ENCODE results near the gene RFX4. TPM values are rescaled to one million over a fixed set of nuclear protein-coding genes. Genes with fewer than 3 reads are reported as not detected.

The RFX4 gene
- total RNA-seq, 2 experiments from 2014 or later = not detected

DNA sequence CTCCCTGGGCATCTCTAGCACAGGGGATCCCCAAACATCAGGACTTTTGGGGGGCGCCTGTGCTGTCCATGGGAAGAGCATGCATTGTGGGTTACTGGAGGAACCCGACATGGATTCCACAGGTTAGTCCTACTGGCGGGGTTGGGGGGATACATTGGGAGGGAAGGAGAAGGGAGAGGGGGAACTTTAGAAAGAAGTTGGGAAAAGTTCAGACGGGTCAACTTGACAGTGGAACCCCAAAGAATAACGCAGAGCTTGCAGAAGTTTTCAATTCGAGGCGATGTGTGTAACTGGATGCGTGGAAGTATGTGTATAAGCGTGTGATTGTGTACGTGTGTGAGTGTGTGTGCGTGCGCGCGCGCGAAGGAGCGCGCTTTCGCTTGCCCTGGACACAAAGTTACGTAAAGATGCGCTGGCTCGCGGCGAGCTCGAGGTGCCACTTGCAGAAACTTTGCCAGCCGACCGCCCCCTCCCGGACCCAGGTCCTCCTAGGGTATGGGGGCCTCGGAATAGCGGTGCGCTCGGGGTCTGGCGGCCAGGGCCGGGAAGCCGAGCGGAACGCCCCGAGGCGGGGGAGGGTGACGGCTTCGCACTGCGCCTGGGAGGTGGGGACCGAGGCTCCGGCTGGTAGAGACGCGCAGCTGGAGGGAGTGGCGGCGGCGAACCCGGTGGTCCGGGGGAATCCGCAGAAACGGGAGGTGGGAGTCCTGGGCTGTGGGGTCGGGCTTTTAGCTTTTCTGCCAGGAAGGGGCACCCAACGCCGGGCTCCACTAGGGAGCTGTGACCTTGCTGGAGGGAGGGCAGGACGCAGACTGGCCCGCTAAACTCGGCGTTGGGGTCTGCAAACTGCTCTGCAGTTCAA, 669 bp downstream of the RFX4 start:
- CTCF ChIA-PET = interaction anchor here (1.4 kb wide), 1 partner anchor 258 kb away, joined by 3 read pairs; no protein-coding TSS in a partner anchor
- peaks cover 83% of the 10 kb centered on the region for H3K27me3 Mint-ChIP-seq (ENCODE audit: low read depth)
- no peaks in the 10 kb centered on the region for H3K36me3 Mint-ChIP-seq (ENCODE audit: low read depth)
- H3K9me3 Mint-ChIP-seq = no peaks in the 10 kb centered on the region
- H3K4me1 Mint-ChIP-seq (ENCODE audit: low read depth) = peaks cover 36% of the 10 kb centered on the region
- peak overlapping the region; percentile 33 for H3K4me3 Mint-ChIP-seq
- intact Hi-C loops (cut with micrococcal nuclease) = loop anchor here (10.0 kb wide), 1 partner anchor 331 kb away; no protein-coding TSS in a partner anchor
- no peak for DNase-seq
- peak overlapping the region; percentile 46 for H3K27ac Mint-ChIP-seq

DNA sequence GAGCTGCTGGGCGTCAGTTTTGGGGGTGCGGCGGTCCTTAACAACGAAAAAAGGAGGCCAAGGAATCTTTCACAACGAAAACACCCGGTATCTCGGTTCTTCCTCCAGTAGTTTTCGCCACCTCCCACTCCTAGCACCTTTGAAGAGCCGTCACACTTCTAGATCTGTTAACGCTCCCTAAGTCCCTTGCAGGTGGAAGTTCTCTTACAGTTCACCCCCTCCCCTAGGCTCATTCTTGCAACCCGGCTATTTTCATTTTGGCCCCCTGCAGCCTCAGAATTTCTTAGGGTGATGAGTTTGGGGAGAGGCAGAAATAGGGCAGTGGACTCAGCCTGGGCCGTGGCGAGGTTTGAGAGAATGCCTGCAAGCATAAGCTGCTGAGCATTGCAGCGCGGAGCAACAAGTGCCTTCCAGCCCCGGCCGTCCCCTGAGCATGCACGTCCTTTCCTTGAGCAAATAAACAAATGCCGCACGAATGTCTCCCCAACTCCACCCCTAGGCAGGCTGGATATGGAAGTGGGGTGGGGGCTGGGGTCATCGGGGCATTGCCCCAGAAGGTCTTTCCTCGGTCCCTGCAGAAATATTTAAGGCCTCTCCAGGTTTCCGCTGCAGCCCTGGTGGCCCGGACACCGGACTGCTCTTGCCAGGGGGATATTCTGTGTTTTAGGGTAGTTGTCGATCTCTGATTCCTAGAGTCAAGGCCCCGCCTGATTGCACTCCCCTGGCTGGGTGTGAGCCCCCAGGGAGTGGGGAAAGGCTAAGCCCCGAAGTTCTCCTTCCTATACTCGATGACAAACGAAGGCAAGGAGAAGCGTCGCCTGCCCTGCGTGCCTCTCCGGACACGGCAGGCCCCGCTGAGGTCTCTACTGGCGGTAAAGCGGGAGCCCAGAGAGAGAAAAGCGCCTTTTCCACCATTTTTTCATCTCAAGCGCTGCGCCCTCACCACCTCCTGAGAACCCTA, 1.6 kb downstream of the RFX4 start:
- CTCF ChIA-PET = interaction anchor here (1.4 kb wide), 1 partner anchor 257 kb away, joined by 3 read pairs; no protein-coding TSS in a partner anchor
- Mint-ChIP-seq H3K4me3 (peak overlapping the region; percentile 33), H3K4me1 (ENCODE audit: low read depth) (peaks cover 36% of the 10 kb centered on the region), H3K9me3 (no peaks in the 10 kb centered on the region), H3K27ac (peak overlapping the region; percentile 46), H3K27me3 (ENCODE audit: low read depth) (peaks cover 85% of the 10 kb centered on the region), H3K36me3 (ENCODE audit: low read depth) (no peaks in the 10 kb centered on the region)
- intact Hi-C loops (cut with micrococcal nuclease) = loop anchor here (10.0 kb wide), 1 partner anchor 330 kb away; no protein-coding TSS in a partner anchor
- no peak for DNase-seq

DNA sequence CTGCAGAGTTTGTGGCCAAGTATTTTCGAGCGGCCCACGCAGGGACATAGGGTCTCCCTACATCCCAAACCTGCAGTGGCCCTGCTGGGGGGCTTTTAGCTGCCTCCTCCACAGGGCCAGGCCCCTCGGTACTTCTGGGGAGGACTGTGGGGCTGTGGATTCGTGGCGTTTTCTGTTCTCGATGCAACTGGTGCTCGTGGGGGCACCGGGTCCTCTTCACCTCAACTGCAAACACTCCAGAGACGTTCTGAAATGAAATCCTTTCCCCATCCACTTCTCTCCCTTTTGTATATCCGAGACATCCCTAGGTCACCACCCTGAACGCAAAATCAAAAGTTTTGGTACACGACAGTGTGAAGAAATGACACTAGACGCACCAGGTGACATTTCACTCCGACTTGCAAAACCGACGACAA, 2.3 kb downstream of the RFX4 start:
- Mint-ChIP-seq H3K9me3 (no peaks in the 10 kb centered on the region), H3K27me3 (ENCODE audit: low read depth) (peaks cover 84% of the 10 kb centered on the region), H3K4me1 (ENCODE audit: low read depth) (peaks cover 36% of the 10 kb centered on the region), H3K36me3 (ENCODE audit: low read depth) (no peaks in the 10 kb centered on the region), H3K4me3 (no peak overlapping the region), H3K27ac (no peak overlapping the region)
- no peak for DNase-seq
- intact Hi-C loops (cut with micrococcal nuclease) = loop anchor here (10.0 kb wide), 1 partner anchor 330 kb away; no protein-coding TSS in a partner anchor
- CTCF ChIA-PET = no interaction called here

DNA sequence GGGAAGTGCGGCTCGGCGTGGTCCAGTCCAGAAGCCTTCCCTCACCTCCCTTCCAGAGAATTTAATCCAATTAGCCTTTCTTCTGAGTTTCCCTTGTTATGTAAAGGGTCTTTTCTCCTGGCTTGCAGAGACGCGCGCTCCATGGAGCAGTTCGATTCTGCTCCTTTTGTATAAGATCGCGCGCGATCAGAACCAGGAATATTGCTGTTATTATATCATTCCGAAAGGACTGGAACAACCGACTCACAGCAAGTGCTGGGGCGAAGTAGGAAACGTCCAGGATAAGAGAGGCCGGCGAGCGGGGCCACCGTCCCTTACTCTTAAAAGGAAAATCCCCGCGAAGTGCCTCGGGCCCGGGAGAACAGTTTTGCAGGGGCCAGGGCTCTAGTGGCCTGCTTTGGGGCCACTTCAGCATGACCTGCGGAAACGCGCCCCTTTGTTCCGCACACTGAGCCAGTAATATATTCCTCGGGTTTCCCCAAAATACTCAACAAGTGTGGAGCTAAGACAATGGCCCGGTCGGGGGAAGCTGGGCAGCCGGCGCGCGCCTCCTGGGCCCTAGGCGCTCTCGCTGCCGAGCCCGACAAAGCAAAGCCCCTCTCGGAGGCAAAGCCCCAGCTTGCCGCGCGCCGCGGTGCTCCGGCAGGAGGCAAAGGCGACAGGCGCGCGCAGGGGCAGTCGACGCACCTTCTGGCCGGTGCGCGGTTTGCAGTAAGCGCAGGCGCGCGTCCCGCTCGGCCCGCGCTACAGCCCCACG, 2.9 kb downstream of the RFX4 start:
- Mint-ChIP-seq H3K27ac (no peak overlapping the region), H3K27me3 (ENCODE audit: low read depth) (peaks cover 82% of the 10 kb centered on the region), H3K4me3 (no peak overlapping the region), H3K36me3 (ENCODE audit: low read depth) (no peaks in the 10 kb centered on the region), H3K9me3 (no peaks in the 10 kb centered on the region), H3K4me1 (ENCODE audit: low read depth) (peaks cover 36% of the 10 kb centered on the region)
- CTCF ChIA-PET = interaction anchor here (0.6 kb wide), 1 partner anchor 133 kb away, joined by 3 read pairs; no protein-coding TSS in a partner anchor
- intact Hi-C loops (cut with micrococcal nuclease) = loop anchor here (10.0 kb wide), 1 partner anchor 329 kb away; no protein-coding TSS in a partner anchor
- DNase-seq = no peak

DNA sequence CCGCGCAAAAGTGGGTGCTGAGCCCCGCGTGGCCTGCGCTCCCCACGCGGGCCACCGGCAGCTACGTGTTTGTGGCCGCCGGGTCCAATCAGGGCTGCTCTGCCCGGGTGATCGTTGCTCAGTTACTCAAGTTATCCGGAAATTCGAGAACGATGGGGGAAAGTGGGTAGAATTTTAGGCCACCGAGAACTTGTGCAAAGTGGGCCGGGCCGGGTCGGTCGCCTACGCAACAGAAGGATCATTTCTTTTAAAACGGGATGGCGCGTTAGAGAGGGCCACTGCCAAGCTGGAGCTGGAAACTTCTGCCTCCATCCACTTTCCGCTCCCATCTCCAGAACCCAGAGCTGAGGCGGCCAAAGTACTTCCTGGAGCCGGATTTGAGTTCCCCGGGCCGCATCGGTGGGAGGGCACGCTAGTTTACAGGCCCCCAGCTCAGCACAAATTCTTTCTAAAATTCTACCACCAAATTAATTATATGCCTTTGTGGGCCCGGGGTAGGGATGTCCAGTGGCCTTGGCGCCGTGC, 3.5 kb downstream of the RFX4 start:
- no peak for DNase-seq
- Mint-ChIP-seq H3K27me3 (ENCODE audit: low read depth) (peaks cover 77% of the 10 kb centered on the region), H3K27ac (no peak overlapping the region), H3K36me3 (ENCODE audit: low read depth) (no peaks in the 10 kb centered on the region), H3K4me3 (no peak overlapping the region), H3K4me1 (ENCODE audit: low read depth) (peaks cover 33% of the 10 kb centered on the region), H3K9me3 (no peaks in the 10 kb centered on the region)
- CTCF ChIA-PET = interaction anchor here (0.6 kb wide), 1 partner anchor 133 kb away, joined by 3 read pairs; no protein-coding TSS in a partner anchor
- intact Hi-C loops (cut with micrococcal nuclease) = loop anchor here (10.0 kb wide), 1 partner anchor 328 kb away; no protein-coding TSS in a partner anchor

DNA sequence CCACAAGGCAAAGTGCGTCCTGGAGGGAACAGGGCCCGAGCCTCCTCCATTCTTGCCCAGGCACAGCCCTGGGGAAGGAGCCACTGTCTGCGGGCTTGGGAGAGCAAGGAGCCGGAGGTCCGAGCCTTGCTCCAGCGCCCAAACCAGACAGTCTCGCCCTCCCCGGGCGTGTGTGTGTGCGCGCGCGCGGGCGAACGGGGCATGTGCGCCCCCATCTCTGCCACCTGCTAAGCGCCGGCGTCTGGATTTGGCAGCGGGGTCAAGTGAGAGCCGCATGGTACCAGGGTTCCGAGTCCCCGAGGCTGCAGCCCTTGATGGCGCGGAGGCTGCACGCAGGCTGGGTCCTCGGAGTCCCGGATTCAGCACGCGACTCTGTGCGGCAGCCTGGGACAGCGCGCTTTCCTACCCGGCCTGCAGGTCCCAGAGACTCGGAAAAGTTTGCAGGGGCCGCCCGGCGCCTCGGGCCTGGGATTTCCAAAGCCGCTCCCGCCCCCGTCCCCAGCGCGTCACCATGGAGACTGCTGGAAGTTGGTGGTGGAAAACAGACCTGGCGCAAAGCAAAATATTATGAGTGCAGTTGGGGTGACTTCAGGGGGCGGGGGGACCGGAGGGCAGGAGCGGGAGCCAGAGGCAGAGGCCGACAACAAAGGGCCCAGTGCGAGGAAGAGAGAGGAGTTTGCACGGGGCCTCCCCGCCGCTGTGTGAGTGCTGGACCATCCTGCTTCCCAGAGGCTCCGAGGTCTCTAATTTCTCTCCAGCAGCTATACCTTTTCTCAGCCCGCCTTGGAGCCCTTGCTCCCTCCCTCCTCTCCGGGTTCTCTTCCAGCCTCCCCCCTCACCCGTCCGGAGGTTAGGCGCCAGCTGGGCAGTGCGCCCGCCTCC, 4.2 kb downstream of the RFX4 start:
- Mint-ChIP-seq H3K9me3 (no peaks in the 10 kb centered on the region), H3K4me3 (no peak overlapping the region), H3K27me3 (ENCODE audit: low read depth) (peaks cover 79% of the 10 kb centered on the region), H3K4me1 (ENCODE audit: low read depth) (peaks cover 31% of the 10 kb centered on the region), H3K27ac (no peak overlapping the region), H3K36me3 (ENCODE audit: low read depth) (no peaks in the 10 kb centered on the region)
- CTCF ChIA-PET = no interaction called here
- DNase-seq = no peak
- intact Hi-C loops (cut with micrococcal nuclease) = loop anchor here (10.0 kb wide), 1 partner anchor 328 kb away; no protein-coding TSS in a partner anchor

DNA sequence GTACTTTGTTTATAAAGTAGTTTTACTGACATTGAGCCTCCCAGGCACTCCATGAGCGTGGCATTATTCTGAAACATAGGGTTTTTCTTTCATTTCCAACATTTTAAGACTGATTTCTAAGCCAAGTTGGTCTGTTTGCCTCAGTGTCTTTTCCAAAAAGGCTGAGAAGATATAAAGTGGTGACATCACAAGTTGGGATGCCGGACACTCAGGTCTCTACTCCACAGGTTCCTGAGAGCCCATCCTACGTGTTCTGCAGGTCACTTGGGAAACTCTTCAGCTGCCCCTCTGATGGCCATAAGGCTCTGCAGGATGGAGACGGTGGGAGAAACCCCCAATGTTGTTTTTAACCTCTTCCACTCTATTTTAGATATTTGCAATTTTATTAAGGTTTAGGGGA, 6.0 kb downstream of the RFX4 start:
- no peak overlapping the region for H3K27ac Mint-ChIP-seq
- no peak overlapping the region for H3K4me3 Mint-ChIP-seq
- intact Hi-C loops (cut with micrococcal nuclease) = loop anchor here (10.0 kb wide), 1 partner anchor 326 kb away; no protein-coding TSS in a partner anchor

DNA sequence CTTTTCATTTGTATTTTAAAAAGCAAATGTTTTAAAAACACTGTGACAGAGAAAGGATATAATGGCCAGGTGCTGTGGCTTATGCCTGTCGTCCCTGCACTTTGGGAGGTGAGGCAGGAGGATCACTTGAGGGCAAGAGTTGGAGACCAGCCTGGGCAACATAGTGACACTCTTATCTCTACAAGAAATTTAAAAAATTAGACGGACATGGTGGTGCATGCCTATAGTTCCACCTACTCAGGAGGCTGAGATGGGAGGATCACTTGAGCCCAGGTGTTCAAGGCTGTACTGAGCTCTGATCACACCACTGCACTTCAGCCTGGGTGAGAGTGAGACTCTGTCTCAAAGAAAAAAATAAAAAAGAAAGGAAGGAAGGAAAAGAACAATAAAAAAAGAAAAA, 7.8 kb downstream of the RFX4 start:
- no peaks in the 10 kb centered on the region for H3K9me3 Mint-ChIP-seq
- H3K4me1 Mint-ChIP-seq (ENCODE audit: low read depth) = peaks cover 16% of the 10 kb centered on the region
- H3K36me3 Mint-ChIP-seq (ENCODE audit: low read depth) = no peaks in the 10 kb centered on the region
- intact Hi-C loops (cut with micrococcal nuclease) = no loop called here
- CTCF ChIA-PET = no interaction called here
- DNase-seq = no peak
- H3K27ac Mint-ChIP-seq = no peak overlapping the region
- peaks cover 69% of the 10 kb centered on the region for H3K27me3 Mint-ChIP-seq (ENCODE audit: low read depth)
- no peak overlapping the region for H3K4me3 Mint-ChIP-seq

More for the DNA sequence above, 6.0 kb downstream of the RFX4 start:
- CTCF ChIA-PET = no interaction called here
- Mint-ChIP-seq H3K9me3 (no peaks in the 10 kb centered on the region), H3K27me3 (ENCODE audit: low read depth) (peaks cover 78% of the 10 kb centered on the region), H3K36me3 (ENCODE audit: low read depth) (no peaks in the 10 kb centered on the region), H3K4me1 (ENCODE audit: low read depth) (peaks cover 20% of the 10 kb centered on the region)
- no peak for DNase-seq

DNA sequence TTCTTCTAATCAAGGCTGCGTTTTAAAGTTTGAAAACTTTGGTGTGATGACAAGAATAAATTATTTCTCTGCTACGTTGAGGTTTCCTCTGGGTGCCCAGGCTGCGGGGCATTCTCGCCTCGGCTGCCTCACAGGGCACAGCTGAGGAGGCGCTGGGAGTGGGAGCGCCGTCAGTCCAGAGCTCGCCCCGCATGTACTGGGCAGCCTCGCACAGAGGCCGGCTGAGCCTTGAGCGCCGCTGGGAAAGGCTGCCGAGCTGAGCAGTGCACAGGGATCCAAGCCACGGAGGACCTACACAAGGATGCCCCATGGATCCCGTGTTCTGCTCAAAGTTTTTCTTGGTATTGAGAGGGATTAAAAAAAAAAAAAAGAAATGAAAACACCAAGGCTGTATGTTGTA, 11.6 kb downstream of the RFX4 start:
- Mint-ChIP-seq H3K36me3 (ENCODE audit: low read depth) (no peaks in the 10 kb centered on the region), H3K27me3 (ENCODE audit: low read depth) (peaks cover 38% of the 10 kb centered on the region), H3K9me3 (no peaks in the 10 kb centered on the region), H3K27ac (no peak overlapping the region), H3K4me1 (ENCODE audit: low read depth) (peaks cover 9% of the 10 kb centered on the region), H3K4me3 (no peak overlapping the region)
- CTCF ChIA-PET = interaction anchor here (0.6 kb wide), 2 partner anchors 315 to 985 kb away, joined by 3 to 6 read pairs; no protein-coding TSS in a partner anchor
- intact Hi-C loops (cut with micrococcal nuclease) = no loop called here
- no peak for DNase-seq

DNA sequence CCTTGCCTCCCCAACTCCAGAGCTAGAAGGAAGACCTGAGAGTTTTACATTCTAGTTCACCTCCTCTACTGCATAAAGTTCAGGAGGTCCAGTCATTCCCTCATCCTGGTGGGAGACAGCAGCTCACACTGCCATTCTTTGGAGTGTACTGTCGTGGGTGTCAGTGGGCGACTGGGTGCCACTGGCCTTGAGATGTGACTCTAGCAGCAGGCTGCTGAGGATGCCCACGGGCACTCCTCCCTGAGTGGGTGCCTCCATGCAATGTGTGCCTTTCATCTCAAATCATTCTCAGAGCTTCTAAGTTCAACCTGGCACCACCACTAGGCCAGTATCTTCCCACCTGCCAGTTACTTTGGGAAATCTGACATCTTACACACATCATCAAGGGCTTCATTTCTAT, 12.5 kb downstream of the RFX4 start:
- intact Hi-C loops (cut with micrococcal nuclease) = no loop called here
- CTCF ChIA-PET = interaction anchor here (0.6 kb wide), 3 partner anchors 315 to 986 kb away, joined by 3 to 6 read pairs (median 3); no protein-coding TSS in a partner anchor
- H3K9me3 Mint-ChIP-seq = no peaks in the 10 kb centered on the region

More for the DNA sequence above, 12.5 kb downstream of the RFX4 start:
- DNase-seq = no peak
- no peaks in the 10 kb centered on the region for H3K36me3 Mint-ChIP-seq (ENCODE audit: low read depth)
- H3K27ac Mint-ChIP-seq = no peak overlapping the region
- peaks cover 9% of the 10 kb centered on the region for H3K4me1 Mint-ChIP-seq (ENCODE audit: low read depth)
- no peak overlapping the region for H3K4me3 Mint-ChIP-seq
- peaks cover 33% of the 10 kb centered on the region for H3K27me3 Mint-ChIP-seq (ENCODE audit: low read depth)

Measured in activated naive CD4-positive, alpha-beta T cell treated with anti-CD3 and anti-CD28 coated beads for 36 hours (primary cell).